K562 (cell line): Measurements from ENCODE around the gene PRDM16. TPM values are rescaled to one million over a fixed set of nuclear protein-coding genes. Genes with fewer than 3 reads are reported as not detected.

Source experiments
- ATAC-seq: fragments of 200-7000 bp; cut with Tn5 transposase; 3 replicates; pipeline ENCODE4 v1.9.1; 2020; ENCODE audit warnings: moderate library complexity
- BruUV-seq: library from RNA; stranded (reverse); fragments of 400-500 nt; replicated peaks from 2 replicates; lab custom pipeline; 2021; lab: Mats Ljungman, UMichigan
- CTCF ChIA-PET: fragments of 300-600 bp; formaldehyde crosslinking; extraction: SDS; loops from one replicate; lab custom pipeline; 2021; ENCODE audit warnings: low intra/inter-chr PET ratio; lab: Yijun Ruan, JAX
- POLR2A ChIA-PET: fragments of 300-600, 350-650 bp; sonication (Branson Sonifier 250); formaldehyde crosslinking; extraction: SDS; loops from one replicate; lab custom pipeline; 2021; ENCODE audit warnings: antibody characterized with exemption, inconsistent platforms; lab: Yijun Ruan, JAX
- DNase-seq, 4 experiments: peaks; one replicate each; pipeline versions ENCODE4 v3.0.0 to v3.0.0-alpha.2; 2011 to 2018; ENCODE audit warnings: low spot score in 3 of 4, mixed read lengths in 3 of 4; ENCODE audit errors: extremely low read depth in 1 of 4
- FAIRE-seq: peaks from 2 replicates; lab custom pipeline; 2011; peaks lifted over from hg19 to GRCh38; lab: Jason Lieb, UNC
- H2AFZ ChIP-seq: 2 replicates; pipeline ENCODE4 v1.6.0; 2011; ENCODE audit warnings: low read depth, low read length, control low read depth, inconsistent platforms
- H3K27ac ChIP-seq: fragments of 200-600 bp; 3 replicates; pipeline ENCODE4 v1.8.0; 2011; ENCODE audit warnings: low read depth, mild to moderate bottlenecking, control low read depth, inconsistent platforms, low read length, moderate library complexity, mixed read lengths; ENCODE audit errors: extremely low read depth
- H3K27me3 ChIP-seq, 2 experiments: fragments of 300-600 bp in 1 of 2; 2 replicates in 1 of 2; 3 replicates in 1 of 2; pipeline versions ENCODE4 v1.6.0 to v1.8.0; 2011; ENCODE audit warnings: inconsistent platforms in 2 of 2, low read length in 2 of 2, mild to moderate bottlenecking in 1 of 2, mixed read lengths in 1 of 2, moderate library complexity in 1 of 2; ENCODE audit not compliant: control insufficient read depth in 2 of 2, insufficient read depth in 2 of 2
- H3K36me3 ChIP-seq: fragments of 300-600 bp; 3 replicates; pipeline ENCODE4 v1.8.0; 2011; ENCODE audit warnings: mild to moderate bottlenecking, low read length, inconsistent platforms; ENCODE audit not compliant: control insufficient read depth, insufficient read depth
- H3K4me1 ChIP-seq, 2 experiments: fragments of 200-600 bp in 1 of 2; replicated peaks in 1 of 2; 2 replicates in 1 of 2; 3 replicates in 1 of 2; pipeline versions ENCODE4 v1.5.1 to v1.8.0; 2011; ENCODE audit warnings: inconsistent platforms in 2 of 2, low read length in 2 of 2, mild to moderate bottlenecking in 1 of 2, mixed read lengths in 1 of 2, moderate library complexity in 1 of 2; ENCODE audit not compliant: control insufficient read depth in 2 of 2, insufficient read depth in 2 of 2
- H3K4me2 ChIP-seq: 2 replicates; pipeline ENCODE4 v1.6.1; 2011; ENCODE audit warnings: low read length, control low read depth, inconsistent platforms, mixed read lengths; ENCODE audit not compliant: insufficient read depth
- H3K4me3 ChIP-seq: fragments of 200-600 bp; sonication (generic), shearing (Covaris generic); 2 replicates; pipeline ENCODE4 v1.5.1; 2016; ENCODE audit warnings: control low read depth, inconsistent platforms
- H3K79me2 ChIP-seq: fragments of 200-600 bp; 3 replicates; pipeline ENCODE4 v1.8.0; 2011; ENCODE audit warnings: low read length, inconsistent platforms; ENCODE audit not compliant: control insufficient read depth, insufficient read depth
- H3K9ac ChIP-seq, 2 experiments: 2 replicates each; pipeline versions ENCODE4 v1.6.0 to v1.6.1; 2011; ENCODE audit warnings: low read depth in 2 of 2, low read length in 2 of 2, control low read depth in 1 of 2, inconsistent platforms in 1 of 2, mild to moderate bottlenecking in 1 of 2, mixed read lengths in 1 of 2; ENCODE audit not compliant: insufficient read depth in 1 of 2
- H3K9me1 ChIP-seq: one replicate; pipeline ENCODE4 v1.6.0; 2011; ENCODE audit warnings: inconsistent platforms, mild to moderate bottlenecking, low read length, moderate library complexity; ENCODE audit not compliant: control insufficient read depth, insufficient read depth
- H3K9me3 ChIP-seq: replicated peaks from 2 replicates; pipeline ENCODE4 v1.5.1; 2011; ENCODE audit warnings: low read depth, low read length, inconsistent platforms; ENCODE audit not compliant: control insufficient read depth, insufficient read depth
- H4K20me1 ChIP-seq: replicated peaks from 2 replicates; pipeline ENCODE4 v1.6.1; 2011; ENCODE audit warnings: low read length, inconsistent platforms, mixed read lengths; ENCODE audit not compliant: control insufficient read depth, insufficient read depth
- BMI1 ChIP-seq: fragments of 150-350 bp; IDR thresholded peaks from 2 replicates; pipeline ENCODE4 v1.6.1; 2014; ENCODE audit warnings: low read length
- CTBP1 ChIP-seq: fragments of 450-650 bp; IDR thresholded peaks from 2 replicates; pipeline ENCODE4 v1.6.1; 2016; ENCODE audit warnings: borderline replicate concordance
- GABPB2 ChIP-seq: fragments of 250-450 bp; sonication (Bioruptor Pico); conservative IDR thresholded peaks from 2 replicates; pipeline ENCODE4 v1.5.1; 2021; ENCODE audit warnings: mild to moderate bottlenecking
- MAFG ChIP-seq: fragments of 450-650 bp; conservative IDR thresholded peaks from 2 replicates; pipeline ENCODE4 v1.6.1; 2016; ENCODE audit warnings: missing genetic modification characterization, missing compliant biosample characterization
- PHB ChIP-seq: fragments of 250-450 bp; sonication (Bioruptor Pico); IDR thresholded peaks from 2 replicates; pipeline ENCODE4 v1.5.0; 2021
- TBP ChIP-seq: optimal IDR thresholded peaks from 2 replicates; pipeline ENCODE3; 2011; ENCODE audit warnings: low read depth, low read length, improper control_type of control experiment
- TEAD4 ChIP-seq, 2 experiments: sonication (generic) in 1 of 2; formaldehyde crosslinking in 1 of 2; IDR thresholded peaks; 2 replicates each; pipeline versions ENCODE4 v1.6.1 to v1.8.0; 2012 to 2022; ENCODE audit warnings: borderline replicate concordance in 1 of 2, inconsistent platforms in 1 of 2, low read length in 1 of 2, mild to moderate bottlenecking in 1 of 2, missing genetic modification reagents in 1 of 2
- ZBTB7A ChIP-seq: IDR thresholded peaks from 2 replicates; pipeline ENCODE4 v1.6.1; 2011; ENCODE audit warnings: low read depth, mild to moderate bottlenecking, low read length, moderate library complexity, borderline replicate concordance; ENCODE audit not compliant: control insufficient read depth
- WGBS: fragments of 100-300 bp; shearing (Covaris generic); methylation state at CpG from one replicate; pipeline ENCODE4 v1.1.6; 2016; ENCODE audit warnings: low coverage, mixed read lengths; ENCODE audit not compliant: insufficient coverage; ENCODE audit errors: missing lambda C conversion rate; 5-methylcytosine and 5-hydroxymethylcytosine counted together
- in situ Hi-C: fragments of 300-500 bp; cut with MboI; formaldehyde crosslinking; loops from 4 replicates; pipeline ENCODE4 v1.15.0; 2018; ENCODE audit warnings: inconsistent platforms, mixed read lengths
- intact Hi-C: fragments of 100-400 bp; cut with micrococcal nuclease; formaldehyde crosslinking; loops from 2 replicates; pipeline ENCODE4 v1.14.2; 2022
- polyA plus RNA-seq, 8 experiments: library from polyadenylated mRNA; depleted of rRNA in 4 of 8; stranded (reverse) in 5 of 8; unstranded in 3 of 8; fragments of >200 nt; fragmentation: Nextera tagmentation in 2 of 8; fragmentation: Illumina TruSeq in 1 of 8; extraction: Ambion mirVana in 2 of 8; extraction: Trizol in 1 of 8; gene quantifications; 2 replicates each; pipeline versions ENCODE4 v1.2.1 to v1.2.3, GENCODE V29; 2011 to 2014; ENCODE audit warnings: inconsistent platforms in 1 of 8, missing spikeins in 1 of 8
- total RNA-seq, 7 experiments: library from RNA; depleted of rRNA in 6 of 7; stranded (reverse); fragments of >200 nt in 6 of 7; fragmentation: Illumina TruSeq in 2 of 7; extraction: Trizol in 2 of 7; gene quantifications; 2 replicates each; pipeline versions ENCODE4 v1.2.1 to v1.2.3, GENCODE V29; 2011 to 2021; ENCODE audit warnings: low replicate concordance in 1 of 7
- TF ChIP-seq, protein P1 (sequence below): sonication (generic); formaldehyde crosslinking; IDR thresholded peaks from 2 replicates; pipeline ENCODE4 v1.8.1; 2023; ENCODE audit warnings: mild to moderate bottlenecking, missing genetic modification reagents
- TF ChIP-seq, protein P2 (sequence below): fragments of 250-450 bp; sonication (Bioruptor Pico); IDR thresholded peaks from 2 replicates; pipeline ENCODE4 v1.4.0; 2020; ENCODE audit warnings: mild to moderate bottlenecking, moderate library complexity

The PRDM16 gene
- total and polyA plus RNA-seq, 9 of the 15 experiments (the other 6 are each of a cell fraction or from before 2014, with no cell fraction given): 0.10 to 0.27 TPM; not detected in 7

DNA sequence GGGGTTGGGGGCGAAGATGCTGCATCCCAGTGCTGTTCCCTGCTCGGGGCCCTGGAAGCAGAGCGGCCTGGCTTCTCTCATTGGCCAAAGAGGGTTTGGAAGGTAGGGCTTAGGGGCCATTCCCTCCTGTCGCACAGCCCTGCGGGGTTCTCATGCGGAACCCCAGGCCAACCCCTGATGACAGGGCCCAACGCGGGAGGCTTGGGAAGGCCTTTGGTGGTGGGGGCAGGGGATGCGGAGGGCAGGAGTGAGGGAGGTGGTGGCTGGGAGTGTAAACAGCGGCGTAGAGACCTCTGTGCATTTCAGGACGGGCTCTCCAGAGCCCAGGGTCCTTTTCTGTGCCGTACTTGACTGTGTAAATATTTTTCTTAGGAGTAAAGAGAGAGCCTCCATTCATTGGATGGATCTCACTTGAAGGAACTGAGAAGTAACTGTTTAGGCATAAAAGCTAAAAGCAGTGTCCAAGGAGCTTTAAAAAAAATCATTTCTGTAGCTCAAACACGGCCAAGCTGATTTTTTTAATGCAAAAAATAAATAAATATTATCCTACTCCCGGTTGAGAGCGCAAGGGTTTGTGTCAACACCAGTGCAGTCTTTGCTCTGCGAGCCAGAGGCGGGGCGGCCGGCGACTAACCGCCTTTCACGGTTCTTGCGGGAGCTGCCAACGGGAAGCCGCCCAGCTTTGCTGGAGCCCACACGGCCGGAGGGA is 169.1 kb downstream of the PRDM16 start:
- no peak overlapping the region for H3K27ac ChIP-seq
- H3K4me2 ChIP-seq: no peak overlapping the region
- H3K27me3 ChIP-seq: peaks cover 39 to 77% of the 10 kb centered on the region in 2 experiments; a peak in 4 of 5 replicates
- 3% methylated on average over 27 of the region's 28 CpGs for WGBS
- intact Hi-C loops: no loop called here
- ATAC-seq (no peak), FAIRE-seq (no peak), DNase-seq (no peak)
- ChIA-PET POLR2A (interaction anchor here (0.7 kb wide), 1 partner anchor 231 kb away, joined by 3 read pairs; no protein-coding TSS in a partner anchor), CTCF (no interaction called here)
- no peak overlapping the region for H3K4me3 ChIP-seq
- H3K79me2 ChIP-seq: no peaks in the 10 kb centered on the region
- BruUV-seq: no TSS peak
- no peak overlapping the region for H3K9ac ChIP-seq
- in situ Hi-C loops: no loop called here
- H2AFZ ChIP-seq: no peak overlapping the region
- no peaks in the 10 kb centered on the region for H3K36me3 ChIP-seq
- peaks cover 7% of the 10 kb centered on the region; the same call in 1 of the 2 replicates for H4K20me1 ChIP-seq
- no peaks in the 10 kb centered on the region for H3K9me3 ChIP-seq
- no peaks in the 10 kb centered on the region for H3K9me1 ChIP-seq
- peaks cover 0 to 22% of the 10 kb centered on the region in 2 experiments; a peak in 2 of 5 replicates for H3K4me1 ChIP-seq
- TF ChIP-seq CTBP1: no peak
- TF ChIP-seq BMI1: no peak
- no peak for TF ChIP-seq TEAD4 (IDR thresholded peaks at IDR 0.05; ENCODE audit: low read length)
- no peak for TF ChIP-seq TEAD4 (CRISPR knock-in tag; IDR thresholded peaks at IDR 0.05; ENCODE audit: borderline replicate concordance)
- no peak for TF ChIP-seq PHB (CRISPR knock-in tag)
- TF ChIP-seq, protein P1, sequence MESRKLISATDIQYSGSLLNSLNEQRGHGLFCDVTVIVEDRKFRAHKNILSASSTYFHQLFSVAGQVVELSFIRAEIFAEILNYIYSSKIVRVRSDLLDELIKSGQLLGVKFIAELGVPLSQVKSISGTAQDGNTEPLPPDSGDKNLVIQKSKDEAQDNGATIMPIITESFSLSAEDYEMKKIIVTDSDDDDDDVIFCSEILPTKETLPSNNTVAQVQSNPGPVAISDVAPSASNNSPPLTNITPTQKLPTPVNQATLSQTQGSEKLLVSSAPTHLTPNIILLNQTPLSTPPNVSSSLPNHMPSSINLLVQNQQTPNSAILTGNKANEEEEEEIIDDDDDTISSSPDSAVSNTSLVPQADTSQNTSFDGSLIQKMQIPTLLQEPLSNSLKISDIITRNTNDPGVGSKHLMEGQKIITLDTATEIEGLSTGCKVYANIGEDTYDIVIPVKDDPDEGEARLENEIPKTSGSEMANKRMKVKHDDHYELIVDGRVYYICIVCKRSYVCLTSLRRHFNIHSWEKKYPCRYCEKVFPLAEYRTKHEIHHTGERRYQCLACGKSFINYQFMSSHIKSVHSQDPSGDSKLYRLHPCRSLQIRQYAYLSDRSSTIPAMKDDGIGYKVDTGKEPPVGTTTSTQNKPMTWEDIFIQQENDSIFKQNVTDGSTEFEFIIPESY (CRISPR knock-in tag): no peak
- TF ChIP-seq MAFG (tag): no peak
- no peak for TF ChIP-seq GABPB2 (CRISPR knock-in tag)
- TF ChIP-seq ZBTB7A: no peak
- no peak for TF ChIP-seq TBP
- TF ChIP-seq, protein P2, sequence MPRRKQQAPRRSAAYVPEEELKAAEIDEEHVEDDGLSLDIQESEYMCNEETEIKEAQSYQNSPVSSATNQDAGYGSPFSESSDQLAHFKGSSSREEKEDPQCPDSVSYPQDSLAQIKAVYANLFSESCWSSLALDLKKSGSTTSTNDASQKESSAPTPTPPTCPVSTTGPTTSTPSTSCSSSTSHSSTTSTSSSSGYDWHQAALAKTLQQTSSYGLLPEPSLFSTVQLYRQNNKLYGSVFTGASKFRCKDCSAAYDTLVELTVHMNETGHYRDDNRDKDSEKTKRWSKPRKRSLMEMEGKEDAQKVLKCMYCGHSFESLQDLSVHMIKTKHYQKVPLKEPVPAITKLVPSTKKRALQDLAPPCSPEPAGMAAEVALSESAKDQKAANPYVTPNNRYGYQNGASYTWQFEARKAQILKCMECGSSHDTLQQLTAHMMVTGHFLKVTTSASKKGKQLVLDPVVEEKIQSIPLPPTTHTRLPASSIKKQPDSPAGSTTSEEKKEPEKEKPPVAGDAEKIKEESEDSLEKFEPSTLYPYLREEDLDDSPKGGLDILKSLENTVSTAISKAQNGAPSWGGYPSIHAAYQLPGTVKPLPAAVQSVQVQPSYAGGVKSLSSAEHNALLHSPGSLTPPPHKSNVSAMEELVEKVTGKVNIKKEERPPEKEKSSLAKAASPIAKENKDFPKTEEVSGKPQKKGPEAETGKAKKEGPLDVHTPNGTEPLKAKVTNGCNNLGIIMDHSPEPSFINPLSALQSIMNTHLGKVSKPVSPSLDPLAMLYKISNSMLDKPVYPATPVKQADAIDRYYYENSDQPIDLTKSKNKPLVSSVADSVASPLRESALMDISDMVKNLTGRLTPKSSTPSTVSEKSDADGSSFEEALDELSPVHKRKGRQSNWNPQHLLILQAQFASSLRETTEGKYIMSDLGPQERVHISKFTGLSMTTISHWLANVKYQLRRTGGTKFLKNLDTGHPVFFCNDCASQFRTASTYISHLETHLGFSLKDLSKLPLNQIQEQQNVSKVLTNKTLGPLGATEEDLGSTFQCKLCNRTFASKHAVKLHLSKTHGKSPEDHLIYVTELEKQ (CRISPR knock-in tag): no peak
